ENCODE data around the gene TOMT. TPM values are rescaled to one million over a fixed set of nuclear protein-coding genes. Genes with fewer than 3 reads are reported as not detected.

Gene TOMT
- total RNA-seq, 1 donor from 2014 or later: not detected

DNA sequence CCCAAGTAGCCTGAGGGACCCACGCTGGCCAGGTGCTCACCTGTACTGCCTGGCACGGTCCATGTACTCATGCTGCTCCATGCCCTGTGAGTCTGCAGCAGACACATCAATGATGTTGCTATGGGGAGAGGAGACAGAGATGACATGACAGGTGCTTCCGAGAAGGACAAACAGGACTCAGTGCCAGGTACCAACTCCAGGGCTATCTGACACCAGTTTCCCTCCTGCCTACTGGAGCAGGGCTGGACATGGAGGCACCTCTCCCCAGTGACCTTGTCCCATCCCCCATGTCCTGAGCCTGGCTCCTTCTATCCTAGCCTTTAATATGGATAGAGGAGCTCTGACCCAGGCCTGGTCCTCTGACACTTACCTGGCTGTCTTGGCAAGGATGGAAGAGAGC lies 7.0 kb upstream of the TOMT start:
- H3K36me3 Mint-ChIP-seq (ENCODE audit: unreplicated experiment): no peaks in the 10 kb centered on the region
- no peak overlapping the region for H3K4me3 Mint-ChIP-seq (ENCODE audit: unreplicated experiment)
- H3K27ac Mint-ChIP-seq (ENCODE audit: unreplicated experiment): no peak overlapping the region
- peaks cover 13% of the 10 kb centered on the region for H3K9me3 Mint-ChIP-seq (ENCODE audit: unreplicated experiment)
- peaks cover 13% of the 10 kb centered on the region for H3K4me1 Mint-ChIP-seq (ENCODE audit: low read depth, unreplicated experiment)
- TF ChIP-seq, protein P1, sequence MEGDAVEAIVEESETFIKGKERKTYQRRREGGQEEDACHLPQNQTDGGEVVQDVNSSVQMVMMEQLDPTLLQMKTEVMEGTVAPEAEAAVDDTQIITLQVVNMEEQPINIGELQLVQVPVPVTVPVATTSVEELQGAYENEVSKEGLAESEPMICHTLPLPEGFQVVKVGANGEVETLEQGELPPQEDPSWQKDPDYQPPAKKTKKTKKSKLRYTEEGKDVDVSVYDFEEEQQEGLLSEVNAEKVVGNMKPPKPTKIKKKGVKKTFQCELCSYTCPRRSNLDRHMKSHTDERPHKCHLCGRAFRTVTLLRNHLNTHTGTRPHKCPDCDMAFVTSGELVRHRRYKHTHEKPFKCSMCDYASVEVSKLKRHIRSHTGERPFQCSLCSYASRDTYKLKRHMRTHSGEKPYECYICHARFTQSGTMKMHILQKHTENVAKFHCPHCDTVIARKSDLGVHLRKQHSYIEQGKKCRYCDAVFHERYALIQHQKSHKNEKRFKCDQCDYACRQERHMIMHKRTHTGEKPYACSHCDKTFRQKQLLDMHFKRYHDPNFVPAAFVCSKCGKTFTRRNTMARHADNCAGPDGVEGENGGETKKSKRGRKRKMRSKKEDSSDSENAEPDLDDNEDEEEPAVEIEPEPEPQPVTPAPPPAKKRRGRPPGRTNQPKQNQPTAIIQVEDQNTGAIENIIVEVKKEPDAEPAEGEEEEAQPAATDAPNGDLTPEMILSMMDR (IDR thresholded peaks at IDR 0.05; ENCODE audit: partially characterized antibody, unreplicated experiment): no peak
- DNase-seq: no peak
- peaks cover 10% of the 10 kb centered on the region for H3K27me3 Mint-ChIP-seq (ENCODE audit: unreplicated experiment)

DNA sequence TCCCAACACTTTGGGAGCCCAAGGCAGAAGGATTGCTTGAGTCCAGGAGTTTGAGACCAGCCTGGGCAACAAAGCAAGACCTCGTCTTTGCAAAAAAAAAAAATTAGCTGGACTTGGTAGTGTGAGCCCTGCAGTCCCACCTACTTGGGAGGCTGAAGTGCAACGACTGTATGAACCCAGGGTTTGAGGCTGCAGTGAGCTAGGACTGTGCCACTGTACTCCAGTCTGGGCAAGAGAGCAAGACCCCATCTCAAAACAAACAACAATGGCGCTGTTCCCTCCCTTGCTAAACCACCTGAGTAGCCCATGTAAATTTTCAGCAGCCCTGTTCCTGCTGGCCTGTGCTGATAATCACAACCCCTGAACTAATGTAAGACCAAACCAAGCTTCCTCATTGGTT lies 5.7 kb upstream of the TOMT start:
- H3K27ac Mint-ChIP-seq (ENCODE audit: unreplicated experiment): no peak overlapping the region
- TF ChIP-seq, protein P1 (IDR thresholded peaks at IDR 0.05; ENCODE audit: partially characterized antibody, unreplicated experiment): no peak
- H3K36me3 Mint-ChIP-seq (ENCODE audit: unreplicated experiment): no peaks in the 10 kb centered on the region
- peaks cover 22% of the 10 kb centered on the region for H3K4me1 Mint-ChIP-seq (ENCODE audit: low read depth, unreplicated experiment)
- no peak overlapping the region for H3K4me3 Mint-ChIP-seq (ENCODE audit: unreplicated experiment)
- H3K27me3 Mint-ChIP-seq (ENCODE audit: unreplicated experiment): peaks cover 12% of the 10 kb centered on the region
- DNase-seq: no peak
- H3K9me3 Mint-ChIP-seq (ENCODE audit: unreplicated experiment): peaks cover 13% of the 10 kb centered on the region

- peaks cover 13% of the 10 kb centered on the region for H3K9me3 Mint-ChIP-seq (ENCODE audit: unreplicated experiment)
- DNase-seq: no peak
- no peak overlapping the region for H3K4me3 Mint-ChIP-seq (ENCODE audit: unreplicated experiment)
- TF ChIP-seq, protein P1 (IDR thresholded peaks at IDR 0.05; ENCODE audit: partially characterized antibody, unreplicated experiment): no peak
- peaks cover 12% of the 10 kb centered on the region for H3K27me3 Mint-ChIP-seq (ENCODE audit: unreplicated experiment)
- H3K27ac Mint-ChIP-seq (ENCODE audit: unreplicated experiment): peak overlapping the region; percentile 52
- H3K4me1 Mint-ChIP-seq (ENCODE audit: low read depth, unreplicated experiment): peaks cover 22% of the 10 kb centered on the region
- no peaks in the 10 kb centered on the region for H3K36me3 Mint-ChIP-seq (ENCODE audit: unreplicated experiment)
Observed at GRCh38 chr11:72100462-72100861, 5.3 kb upstream of the TOMT start.

DNA sequence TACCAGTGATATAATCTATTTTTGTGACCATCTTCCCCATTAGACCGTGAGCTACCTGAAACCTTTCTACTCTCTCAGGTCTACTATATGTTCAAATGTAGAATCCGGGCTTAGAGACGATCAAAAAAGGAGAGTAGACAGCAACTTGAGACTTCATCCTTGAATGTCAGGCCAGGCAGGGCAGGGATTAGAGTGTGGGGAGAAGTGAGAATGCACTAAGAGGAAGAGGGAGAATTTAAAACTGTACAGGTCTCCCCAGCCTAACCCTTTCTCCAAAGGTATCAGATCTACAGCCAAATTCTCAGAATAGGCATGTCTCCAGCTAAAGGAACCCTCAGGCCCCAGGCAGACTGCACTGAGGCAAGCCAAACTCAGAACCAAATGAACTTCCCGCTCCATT lies 3.6 kb upstream of the TOMT start:
- TF ChIP-seq, protein P1 (IDR thresholded peaks at IDR 0.05; ENCODE audit: partially characterized antibody, unreplicated experiment): no peak
- Mint-ChIP-seq H3K4me1 (ENCODE audit: low read depth, unreplicated experiment) (peaks cover 22% of the 10 kb centered on the region), H3K36me3 (ENCODE audit: unreplicated experiment) (no peaks in the 10 kb centered on the region), H3K27me3 (ENCODE audit: unreplicated experiment) (peaks cover 12% of the 10 kb centered on the region), H3K4me3 (ENCODE audit: unreplicated experiment) (peak overlapping the region; percentile 100), H3K9me3 (ENCODE audit: unreplicated experiment) (peaks cover 13% of the 10 kb centered on the region), H3K27ac (ENCODE audit: unreplicated experiment) (peak overlapping the region; percentile 96)
- no peak for DNase-seq

DNA sequence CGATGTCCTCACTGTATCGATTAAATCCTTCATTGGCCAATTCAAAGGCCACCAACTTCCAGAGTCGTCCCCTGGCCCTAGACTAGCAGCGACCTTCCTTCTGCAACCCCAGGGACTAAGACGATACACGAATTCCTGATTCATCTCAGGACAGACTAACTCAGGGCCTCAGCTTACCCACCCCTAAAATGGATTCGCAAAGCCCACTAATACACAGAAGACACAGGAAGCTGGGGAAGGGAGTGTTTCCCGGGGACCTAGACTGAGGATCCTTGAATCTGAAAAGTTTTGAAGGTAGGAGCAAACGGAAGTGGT lies 3.1 kb upstream of the TOMT start:
- Mint-ChIP-seq H3K4me1 (ENCODE audit: low read depth, unreplicated experiment) (peaks cover 22% of the 10 kb centered on the region), H3K27me3 (ENCODE audit: unreplicated experiment) (peaks cover 15% of the 10 kb centered on the region), H3K9me3 (ENCODE audit: unreplicated experiment) (peaks cover 13% of the 10 kb centered on the region), H3K4me3 (ENCODE audit: unreplicated experiment) (peak overlapping the region; percentile 100), H3K36me3 (ENCODE audit: unreplicated experiment) (no peaks in the 10 kb centered on the region), H3K27ac (ENCODE audit: unreplicated experiment) (peak overlapping the region; percentile 96)
- TF ChIP-seq, protein P1 (IDR thresholded peaks at IDR 0.05; ENCODE audit: partially characterized antibody, unreplicated experiment): no peak
- DNase-seq: no peak
